Measurements from ENCODE around the gene LRRC74B.

The LRRC74B gene

DNA sequence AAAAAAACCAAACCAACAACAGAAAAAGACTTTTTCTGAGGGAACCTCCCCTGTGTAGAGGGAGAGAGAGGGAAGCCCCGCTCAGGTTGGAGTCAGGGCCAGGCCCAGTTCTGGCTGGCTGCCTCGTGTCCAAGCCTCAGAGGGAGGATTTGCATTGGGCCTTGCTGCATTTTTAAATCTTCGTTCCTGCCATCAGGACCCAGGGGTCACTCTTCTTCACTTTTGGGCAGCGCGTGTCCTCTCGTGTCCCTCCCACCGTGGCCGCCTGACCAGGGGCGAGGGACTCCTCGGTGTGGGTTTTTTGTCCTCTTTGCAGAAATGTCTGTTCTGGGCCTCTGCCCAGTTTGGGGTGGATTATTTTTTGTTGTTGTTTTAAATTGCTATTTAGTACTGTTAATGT lies 57.9 kb downstream of the LRRC74B start:
- Histone ChIP-seq H3K4me3 (no peak overlapping the region), H3K27ac (no peak overlapping the region)
- no peak for DNase-seq (ENCODE audit: low spot score)
- TF ChIP-seq, protein P1, sequence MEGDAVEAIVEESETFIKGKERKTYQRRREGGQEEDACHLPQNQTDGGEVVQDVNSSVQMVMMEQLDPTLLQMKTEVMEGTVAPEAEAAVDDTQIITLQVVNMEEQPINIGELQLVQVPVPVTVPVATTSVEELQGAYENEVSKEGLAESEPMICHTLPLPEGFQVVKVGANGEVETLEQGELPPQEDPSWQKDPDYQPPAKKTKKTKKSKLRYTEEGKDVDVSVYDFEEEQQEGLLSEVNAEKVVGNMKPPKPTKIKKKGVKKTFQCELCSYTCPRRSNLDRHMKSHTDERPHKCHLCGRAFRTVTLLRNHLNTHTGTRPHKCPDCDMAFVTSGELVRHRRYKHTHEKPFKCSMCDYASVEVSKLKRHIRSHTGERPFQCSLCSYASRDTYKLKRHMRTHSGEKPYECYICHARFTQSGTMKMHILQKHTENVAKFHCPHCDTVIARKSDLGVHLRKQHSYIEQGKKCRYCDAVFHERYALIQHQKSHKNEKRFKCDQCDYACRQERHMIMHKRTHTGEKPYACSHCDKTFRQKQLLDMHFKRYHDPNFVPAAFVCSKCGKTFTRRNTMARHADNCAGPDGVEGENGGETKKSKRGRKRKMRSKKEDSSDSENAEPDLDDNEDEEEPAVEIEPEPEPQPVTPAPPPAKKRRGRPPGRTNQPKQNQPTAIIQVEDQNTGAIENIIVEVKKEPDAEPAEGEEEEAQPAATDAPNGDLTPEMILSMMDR (IDR thresholded peaks at IDR 0.05) = no peak

DNA sequence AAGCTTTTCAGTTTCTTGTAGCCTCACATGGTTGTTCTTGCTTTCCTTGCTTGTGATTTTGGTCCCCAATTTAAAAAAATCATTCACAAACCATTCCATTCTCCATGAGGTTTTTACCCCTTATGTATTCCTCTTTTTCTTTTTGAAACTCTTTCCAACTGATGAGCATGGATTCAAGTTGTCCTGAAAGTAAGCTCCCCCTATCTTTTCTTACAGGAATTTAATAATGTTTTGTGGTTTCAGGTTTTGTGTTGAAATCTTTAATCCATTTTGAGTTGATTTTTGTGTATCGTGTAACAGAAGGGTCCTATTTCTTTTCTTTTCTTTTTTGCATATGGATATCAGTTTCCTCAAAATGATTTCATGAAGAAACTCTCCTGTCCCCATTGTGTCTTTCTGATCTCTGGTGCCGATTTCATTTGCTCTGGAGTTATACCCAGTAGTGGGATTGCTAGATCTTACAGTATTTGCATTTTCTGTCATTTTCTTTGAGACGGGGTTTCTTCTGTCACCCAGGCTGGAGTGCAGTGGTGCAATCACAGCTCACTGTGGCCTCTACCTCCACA lies 58.5 kb downstream of the LRRC74B start:
- DNase-seq (ENCODE audit: low spot score) = no peak
- H3K27ac ChIP-seq = no peak overlapping the region
- H3K4me3 ChIP-seq = no peak overlapping the region
- TF ChIP-seq, protein P1 (IDR thresholded peaks at IDR 0.05) = no peak

DNA sequence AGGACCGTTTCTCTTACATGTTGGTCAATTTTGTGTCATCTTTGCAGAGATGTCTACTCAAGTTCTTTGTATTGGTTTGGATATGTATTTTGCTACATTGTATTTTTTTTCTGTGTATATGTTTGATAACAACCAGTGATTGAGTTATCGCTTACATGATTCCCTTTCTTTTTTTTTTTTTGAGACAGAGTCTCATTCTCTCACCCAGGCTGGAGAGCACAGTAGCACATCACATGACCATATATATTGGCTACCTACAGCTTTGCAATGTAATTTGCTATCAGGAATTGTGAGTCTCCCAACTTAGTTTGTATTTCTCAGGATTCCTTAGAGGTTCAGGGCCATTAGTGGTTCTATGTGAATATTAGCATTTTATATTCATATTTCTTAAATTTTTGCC lies 59.5 kb downstream of the LRRC74B start:
- H3K4me3 ChIP-seq = no peak overlapping the region
- H3K27ac ChIP-seq = no peak overlapping the region
- TF ChIP-seq, protein P1 (IDR thresholded peaks at IDR 0.05) = no peak
- DNase-seq (ENCODE audit: low spot score) = no peak

DNA sequence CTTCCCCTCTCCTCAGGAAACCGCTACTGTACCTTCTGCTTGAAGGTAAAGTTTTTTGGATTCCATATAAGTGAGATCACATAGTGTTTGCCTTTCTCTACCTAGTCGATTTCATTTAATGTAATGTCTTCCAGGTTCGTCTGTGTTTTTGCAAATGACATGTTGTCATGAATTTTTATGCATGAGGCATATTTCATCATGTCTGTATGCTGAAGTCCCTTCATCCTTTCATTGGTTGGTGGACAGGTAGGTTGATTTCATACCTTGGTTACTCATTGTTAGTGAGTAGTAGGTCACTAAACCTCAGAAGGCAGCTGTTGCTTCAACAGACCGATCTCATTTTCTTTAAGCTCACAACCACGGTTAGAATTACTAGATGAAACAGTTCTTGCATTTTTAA lies 60.3 kb downstream of the LRRC74B start:
- Histone ChIP-seq H3K4me3 (no peak overlapping the region), H3K27ac (no peak overlapping the region)
- no peak for DNase-seq (ENCODE audit: low spot score)
- TF ChIP-seq, protein P1 (IDR thresholded peaks at IDR 0.05) = no peak

DNA sequence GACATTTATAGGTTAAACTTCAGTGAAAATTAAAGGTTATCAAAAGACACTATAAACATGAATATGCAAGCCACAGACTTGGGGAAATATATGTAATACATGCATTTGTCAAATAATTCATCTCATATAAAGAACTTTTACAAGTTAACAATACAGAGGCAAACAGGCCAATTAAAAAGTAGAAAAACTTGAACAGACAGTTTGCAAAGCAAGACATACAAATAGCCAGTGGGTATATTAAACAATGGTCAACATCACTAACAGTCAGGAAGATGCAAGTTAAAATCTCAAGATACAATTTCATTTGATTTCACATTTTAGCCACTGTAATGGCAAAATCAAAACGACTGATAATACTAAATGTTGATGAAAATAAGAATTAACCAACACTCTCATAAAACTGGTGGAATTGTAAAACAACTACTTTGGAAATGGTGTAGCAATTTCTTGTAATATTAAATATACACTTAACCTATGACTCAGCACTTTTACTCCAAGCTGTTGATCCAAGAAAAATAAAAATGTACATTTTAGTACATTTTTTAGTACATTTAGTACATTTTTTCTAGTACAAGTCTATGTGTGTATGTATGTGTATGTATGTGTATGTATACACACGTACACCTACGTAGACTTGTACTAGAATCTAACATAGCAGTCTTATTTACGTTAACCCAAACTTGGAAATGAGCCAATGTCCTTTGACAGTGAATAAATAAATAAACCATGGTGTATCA lies 62.8 kb downstream of the LRRC74B start:
- Histone ChIP-seq H3K4me3 (no peak overlapping the region), H3K27ac (no peak overlapping the region)
- no peak for DNase-seq (ENCODE audit: low spot score)
- TF ChIP-seq, protein P1 (IDR thresholded peaks at IDR 0.05) = no peak

All from coronary artery (tissue), 2 donors.